Esophagus squamous epithelium (tissue), 4 donors: ENCODE results near the gene PUS7.

Experiments used
- CTCF ChIP-seq, 6 experiments: fragments of 450-650 bp in 4 of 6; fragments of 200-600 bp in 2 of 6; sonication (generic) in 2 of 6; IDR thresholded peaks; one replicate each; pipeline ENCODE4 v1.5.1; 2016 to 2019; ENCODE audit warnings: antibody characterized with exemption in 6 of 6, mild to moderate bottlenecking in 4 of 6, moderate library complexity in 4 of 6
- POLR2A ChIP-seq, 4 donors: fragments of 450-650 bp; IDR thresholded peaks; one replicate each; pipeline ENCODE4 v1.6.1; 2017; ENCODE audit warnings: antibody characterized with exemption in 4 of 4, mild to moderate bottlenecking in 4 of 4, moderate library complexity in 3 of 4

- TF ChIP-seq CTCF (IDR thresholded peaks at IDR 0.05) = no peak
- TF ChIP-seq POLR2A (IDR thresholded peaks at IDR 0.05) = no peak
Measured at GRCh38 chr7:105454095-105454747, 67.8 kb downstream of the PUS7 start.
